PC-9 (cell line): ENCODE data around the gene ACTR1B.

Source experiments
- CTCF ChIP-seq: fragments of 200-600 bp; sonication (generic); conservative IDR thresholded peaks from 2 replicates; pipeline ENCODE4 v1.6.1; 2017; ENCODE audit warnings: mixed run types, antibody characterized with exemption, mild to moderate bottlenecking, moderate library complexity
- EZH2 ChIP-seq: fragments of 200-600 bp; sonication (generic); IDR thresholded peaks from 2 replicates; pipeline ENCODE4 v1.8.0; 2017; ENCODE audit warnings: antibody characterized with exemption, low read depth

GRCh38 chr2:97660044-97660774 is 3.6 kb downstream of the ACTR1B start:
- TF ChIP-seq CTCF (no peak), EZH2 (no peak)
